ENCODE data around the gene SMAD6.

Gene SMAD6

DNA sequence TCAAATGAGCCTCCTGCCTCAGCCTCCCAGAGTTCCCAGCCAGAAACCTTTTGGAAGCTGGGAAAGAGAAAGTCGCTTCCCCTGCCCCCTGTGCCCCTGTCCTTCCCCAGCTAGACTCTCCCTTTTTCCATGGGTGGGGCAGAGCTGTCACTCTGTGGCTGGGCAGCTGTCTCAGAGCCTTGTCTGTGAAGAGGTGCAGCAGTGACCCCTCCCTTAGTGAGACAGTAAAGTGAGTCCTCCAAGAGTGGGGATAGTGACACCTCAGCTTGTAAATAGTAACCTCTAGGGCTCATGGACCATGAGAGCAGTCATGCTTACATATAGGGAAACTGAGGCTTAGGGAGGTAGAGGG, 76.3 kb downstream of the SMAD6 start:
- DNase-seq, result no peak

DNA sequence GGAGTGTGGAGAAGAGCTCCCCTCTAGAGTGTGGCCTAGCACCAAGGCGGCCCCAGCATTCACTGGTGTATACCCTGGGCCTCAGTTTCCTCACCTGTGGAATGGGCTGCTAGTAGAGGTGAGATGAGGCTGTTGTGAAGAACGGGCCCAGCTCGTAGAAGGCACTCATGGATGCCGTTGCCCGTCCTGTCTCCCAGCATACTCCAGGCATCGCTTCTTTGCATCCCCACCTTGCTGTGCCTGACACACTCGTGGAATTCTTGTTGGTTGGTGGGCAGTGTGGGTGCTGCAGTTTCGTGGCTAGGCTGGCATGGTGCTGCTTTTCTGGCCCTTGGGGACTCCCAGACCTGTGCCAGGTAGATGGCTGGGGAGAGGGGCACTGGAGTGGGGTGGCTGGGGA, 76.7 kb downstream of the SMAD6 start:
- no peak for DNase-seq

DNA sequence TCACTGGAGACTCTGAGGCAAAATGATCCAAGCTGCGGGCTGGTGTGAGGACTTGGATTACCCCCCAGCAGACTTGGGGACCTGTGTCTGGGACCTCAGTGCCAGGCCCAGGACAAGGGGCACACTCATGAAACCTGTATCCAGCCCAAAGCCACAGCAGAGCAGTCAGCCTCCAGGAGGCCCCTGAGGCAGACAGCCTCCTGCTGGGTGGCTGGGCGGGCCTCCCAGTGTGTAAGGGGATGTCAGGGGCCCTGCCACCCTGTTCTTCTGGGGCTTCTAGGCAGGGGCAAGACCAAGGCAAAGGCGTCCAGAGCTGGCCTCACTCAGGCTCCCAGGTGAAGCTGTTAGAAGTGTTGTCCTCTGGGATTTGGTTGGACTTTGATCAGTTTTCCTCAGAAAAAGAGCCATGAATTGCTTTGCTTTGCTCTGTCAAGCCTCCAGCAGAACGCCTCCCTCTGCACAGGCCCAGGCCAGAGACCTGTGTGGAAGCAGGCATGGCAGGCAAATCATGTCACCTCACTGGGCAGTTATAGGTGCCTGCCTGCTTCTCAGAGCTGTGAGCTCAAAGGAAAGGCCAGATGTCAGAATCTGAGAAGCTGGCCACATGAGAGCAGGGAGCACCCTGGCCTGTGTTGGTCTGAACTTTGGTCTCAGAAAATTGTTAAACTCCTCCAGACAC, 77.4 kb downstream of the SMAD6 start:
- no peak for DNase-seq

DNA sequence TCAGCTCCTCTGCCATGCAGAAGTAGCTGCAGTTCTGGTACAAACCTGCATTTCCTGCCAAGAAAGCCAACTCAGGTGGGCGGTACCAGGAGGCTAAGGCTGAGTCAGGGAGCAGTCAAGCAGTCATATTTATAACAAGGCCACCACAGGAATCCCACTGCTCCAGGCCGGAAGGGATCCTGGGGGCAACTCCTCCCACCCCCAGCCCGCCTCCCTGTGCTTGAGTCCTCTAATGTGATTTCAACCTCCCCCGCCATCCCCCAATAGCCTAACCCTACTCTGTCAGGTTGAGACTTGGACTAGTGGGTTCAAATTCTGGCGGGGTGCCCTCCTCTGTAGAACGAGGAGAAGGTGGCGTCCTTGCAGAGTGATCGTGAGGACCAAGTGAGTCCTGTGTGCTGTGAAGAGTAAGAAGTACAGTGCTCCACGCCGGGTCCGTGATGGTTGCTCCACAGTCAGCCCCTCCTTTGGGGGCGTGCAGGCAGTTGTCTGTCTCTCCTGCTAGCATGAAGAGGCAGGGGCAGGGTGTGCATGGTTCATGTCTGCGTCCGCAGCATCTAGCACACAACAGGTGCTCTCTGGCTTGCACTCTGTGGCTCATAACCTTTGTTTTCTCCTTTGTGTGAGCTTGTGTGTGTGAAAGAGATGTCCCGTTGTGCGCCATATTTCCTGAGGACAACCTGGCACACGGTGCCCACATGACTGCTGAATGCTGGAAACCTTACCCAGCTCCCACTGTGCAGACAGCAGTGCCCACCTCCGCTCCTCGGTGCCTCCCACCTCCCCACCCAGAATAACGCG, 78.3 kb downstream of the SMAD6 start:
- peak; percentile 47 for DNase-seq

DNA sequence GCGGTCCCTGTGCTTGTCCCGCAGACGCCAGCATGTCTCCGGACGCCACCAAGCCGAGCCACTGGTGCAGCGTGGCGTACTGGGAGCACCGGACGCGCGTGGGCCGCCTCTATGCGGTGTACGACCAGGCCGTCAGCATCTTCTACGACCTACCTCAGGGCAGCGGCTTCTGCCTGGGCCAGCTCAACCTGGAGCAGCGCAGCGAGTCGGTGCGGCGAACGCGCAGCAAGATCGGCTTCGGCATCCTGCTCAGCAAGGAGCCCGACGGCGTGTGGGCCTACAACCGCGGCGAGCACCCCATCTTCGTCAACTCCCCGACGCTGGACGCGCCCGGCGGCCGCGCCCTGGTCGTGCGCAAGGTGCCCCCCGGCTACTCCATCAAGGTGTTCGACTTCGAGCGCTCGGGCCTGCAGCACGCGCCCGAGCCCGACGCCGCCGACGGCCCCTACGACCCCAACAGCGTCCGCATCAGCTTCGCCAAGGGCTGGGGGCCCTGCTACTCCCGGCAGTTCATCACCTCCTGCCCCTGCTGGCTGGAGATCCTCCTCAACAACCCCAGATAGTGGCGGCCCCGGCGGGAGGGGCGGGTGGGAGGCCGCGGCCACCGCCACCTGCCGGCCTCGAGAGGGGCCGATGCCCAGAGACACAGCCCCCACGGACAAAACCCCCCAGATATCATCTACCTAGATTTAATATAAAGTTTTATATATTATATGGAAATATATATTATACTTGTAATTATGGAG, 79.1 kb downstream of the SMAD6 start:
- no peak for DNase-seq

DNA sequence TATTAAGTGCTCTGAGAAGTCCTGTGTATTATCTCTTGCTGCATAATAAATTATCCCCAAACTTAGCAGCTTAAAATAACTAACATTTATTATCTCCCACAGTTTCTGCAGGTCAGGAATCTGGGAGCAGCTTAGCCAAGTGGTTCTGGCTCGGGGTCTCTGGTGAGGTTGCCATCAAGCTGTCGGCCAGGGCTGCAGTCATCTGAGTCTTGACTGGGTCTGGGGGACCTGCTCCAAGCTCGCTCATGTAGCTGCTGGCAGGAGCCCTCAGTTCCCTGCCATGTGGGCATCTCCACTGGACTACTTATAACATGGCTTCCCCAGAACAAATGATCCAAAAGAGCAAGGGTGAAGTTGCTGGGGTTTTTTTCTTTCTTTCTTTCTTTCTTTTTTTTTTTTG, 80.7 kb downstream of the SMAD6 start:
- DNase-seq, result no peak

DNA sequence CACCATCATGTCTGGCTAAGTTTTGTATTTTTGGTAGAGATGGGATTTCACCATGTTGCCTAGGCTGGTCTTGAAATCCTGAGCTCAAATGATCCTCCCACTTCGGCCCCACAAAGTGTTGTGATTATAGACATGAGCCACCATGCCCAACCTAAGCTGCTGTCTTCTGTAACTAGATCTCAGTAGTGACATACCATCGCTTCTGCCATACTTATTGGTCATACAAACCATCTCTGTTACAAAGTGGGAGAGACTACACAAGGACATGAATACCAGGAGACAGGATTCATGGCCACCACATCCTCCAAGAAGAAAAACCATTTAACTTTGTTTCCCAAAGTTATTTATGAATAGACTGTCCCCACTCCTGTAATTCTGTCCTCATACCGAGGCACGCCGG, 81.3 kb downstream of the SMAD6 start:
- no peak for DNase-seq

DNA sequence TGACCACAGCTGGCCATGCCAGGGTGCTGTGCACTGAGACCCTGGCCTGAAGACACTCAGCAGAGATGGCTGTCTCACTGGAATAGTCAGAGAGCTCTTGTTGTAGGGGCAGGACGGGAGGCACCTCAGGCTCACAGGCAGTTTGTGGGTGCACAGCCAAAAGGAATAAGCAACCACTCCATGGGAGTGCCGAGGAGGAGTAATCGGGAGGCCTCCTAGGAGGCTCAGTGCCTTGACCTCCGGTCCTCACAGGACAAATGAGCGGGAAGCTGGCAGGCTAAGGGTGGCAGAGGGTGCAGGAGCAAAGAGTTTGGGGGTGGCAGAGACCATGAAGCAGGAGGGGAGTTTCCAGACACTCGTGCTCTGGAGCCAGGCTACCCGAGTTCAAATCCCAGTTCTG, 81.7 kb downstream of the SMAD6 start:
- DNase-seq, result no peak

DNA sequence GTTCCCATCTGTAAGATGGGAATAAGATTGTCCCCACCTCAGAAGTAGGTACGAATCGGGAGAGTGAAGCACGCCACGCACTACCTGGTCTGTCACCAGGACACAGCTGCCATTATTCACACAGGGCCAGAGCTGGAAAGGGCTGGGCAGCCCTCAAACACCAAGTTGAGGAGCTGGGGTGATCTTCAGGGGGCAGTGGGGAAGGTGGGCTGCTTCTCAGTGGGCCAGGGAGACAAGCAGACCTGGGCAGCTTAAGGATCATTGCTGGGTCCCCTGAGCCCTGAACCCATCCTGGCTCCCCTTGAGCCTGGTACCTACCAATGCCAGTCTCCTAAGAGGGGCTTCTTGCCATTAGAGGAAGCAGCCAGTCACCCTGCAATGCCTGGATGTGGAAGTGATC, 82.1 kb downstream of the SMAD6 start:
- DNase-seq, result no peak

DNA sequence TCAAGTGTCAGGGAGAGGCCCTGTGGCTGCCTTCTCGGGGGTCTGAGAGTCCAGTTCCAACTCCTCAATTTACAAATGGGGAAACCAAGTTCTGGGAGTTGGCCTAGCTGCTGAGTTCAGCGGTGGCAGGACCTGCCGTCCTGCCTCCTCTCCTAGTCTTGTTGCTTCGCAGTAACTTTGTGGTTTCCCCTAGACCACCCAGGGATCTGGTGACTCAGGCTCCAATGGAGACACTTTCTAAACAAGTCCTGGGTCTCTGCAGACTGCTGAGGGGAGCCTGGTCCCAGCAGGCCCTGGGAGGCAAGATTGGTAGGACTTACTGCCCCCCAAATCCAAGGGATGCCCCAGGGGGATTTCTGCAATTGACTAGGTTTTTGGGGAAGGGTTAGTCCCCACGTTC, 83.6 kb downstream of the SMAD6 start:
- DNase-seq, result no peak

DNA sequence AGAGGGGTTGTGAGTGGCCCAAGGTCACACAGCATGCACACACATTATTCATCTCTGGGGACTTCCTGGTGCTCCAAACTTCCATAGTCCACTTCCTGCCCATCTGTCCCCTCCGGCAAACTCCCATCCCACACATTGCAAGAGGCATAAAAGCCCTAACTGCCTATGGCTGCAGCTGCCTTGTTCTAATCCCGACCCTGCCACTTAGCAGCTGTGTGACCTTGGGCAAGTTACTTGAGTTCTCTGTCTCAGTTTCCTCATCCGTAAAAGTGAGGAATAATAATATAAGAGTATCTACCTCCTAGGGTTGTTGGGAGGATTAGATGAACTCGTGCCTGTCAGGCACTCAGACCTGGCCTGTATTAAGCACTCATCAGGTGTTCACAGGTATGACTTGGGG, 84.2 kb downstream of the SMAD6 start:
- DNase-seq, result no peak

DNA sequence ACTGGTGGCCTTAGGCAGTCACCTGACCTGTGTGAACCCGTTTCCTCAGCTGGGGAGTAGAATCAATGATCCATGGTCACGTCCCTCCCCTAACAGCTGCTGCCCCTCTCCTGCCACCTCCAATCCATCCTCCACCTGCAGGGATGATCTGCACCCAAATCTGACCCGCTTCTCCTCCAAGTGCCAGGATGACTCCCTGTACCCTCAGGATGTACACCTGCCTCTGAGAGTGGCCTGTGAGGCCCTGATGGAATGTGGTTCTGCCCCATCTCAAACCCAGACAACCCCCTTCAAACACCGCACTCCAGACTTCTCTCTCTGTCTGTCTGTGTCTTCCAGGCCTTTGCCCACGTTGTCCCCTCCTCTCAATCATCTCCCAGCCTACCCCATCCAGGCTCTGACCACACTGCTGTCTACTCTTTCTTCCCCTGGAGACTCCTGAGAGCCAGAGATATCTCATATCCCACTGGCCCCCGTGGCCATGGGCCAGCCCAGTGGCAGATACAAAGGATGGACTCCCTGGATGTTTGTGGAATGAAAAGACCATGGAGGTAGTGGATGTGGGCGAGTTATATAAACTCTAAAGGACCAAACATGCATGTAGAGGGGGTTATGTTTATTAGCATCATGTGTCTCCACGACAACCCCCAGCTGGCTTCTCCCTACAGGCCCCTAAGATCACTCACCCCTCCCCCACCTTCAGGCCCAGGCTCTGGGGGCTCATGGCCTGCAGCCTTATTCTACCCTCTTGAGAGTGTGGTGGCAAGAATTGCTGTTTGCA, 84.9 kb downstream of the SMAD6 start:
- no peak for DNase-seq

DNA sequence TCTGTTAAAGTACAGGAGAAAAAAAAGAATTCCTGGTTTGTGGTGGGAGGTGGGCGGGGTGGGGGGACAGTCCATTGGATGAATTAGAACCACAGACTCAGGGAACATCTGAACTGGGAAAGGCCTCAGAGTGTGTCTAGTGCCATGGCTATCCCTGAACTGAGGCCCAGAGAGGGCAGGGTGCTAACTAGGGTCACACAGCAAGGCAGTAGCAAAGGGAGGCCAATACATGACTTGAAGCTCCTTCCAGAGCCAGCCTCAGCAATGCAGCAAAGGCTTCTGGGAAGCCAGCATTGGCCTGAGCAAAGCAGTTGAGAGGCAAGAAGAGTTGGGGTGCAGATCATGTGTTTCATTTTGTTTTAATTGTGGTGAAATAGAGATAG, 85.4 kb downstream of the SMAD6 start:
- DNase-seq, result no peak

DNA sequence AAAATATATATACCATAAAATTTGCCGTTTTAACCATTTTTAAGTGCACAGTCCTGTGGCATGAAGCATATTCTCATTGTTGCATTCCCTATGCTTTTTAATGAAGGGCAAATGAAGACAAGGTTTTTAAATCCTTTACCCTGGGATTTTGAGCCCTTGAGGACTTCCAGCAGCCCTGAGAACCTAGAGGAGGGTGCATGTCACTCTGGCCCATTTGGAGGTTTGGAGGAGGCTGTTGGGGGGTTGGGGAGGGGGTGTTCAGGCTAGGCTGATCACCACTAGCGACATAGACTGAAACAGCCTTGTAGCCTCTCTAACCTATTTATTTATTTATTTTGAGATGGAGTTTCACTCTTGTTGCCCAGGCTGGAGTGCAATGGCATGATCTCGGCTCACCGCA, 86.0 kb downstream of the SMAD6 start:
- no peak for DNase-seq

DNA sequence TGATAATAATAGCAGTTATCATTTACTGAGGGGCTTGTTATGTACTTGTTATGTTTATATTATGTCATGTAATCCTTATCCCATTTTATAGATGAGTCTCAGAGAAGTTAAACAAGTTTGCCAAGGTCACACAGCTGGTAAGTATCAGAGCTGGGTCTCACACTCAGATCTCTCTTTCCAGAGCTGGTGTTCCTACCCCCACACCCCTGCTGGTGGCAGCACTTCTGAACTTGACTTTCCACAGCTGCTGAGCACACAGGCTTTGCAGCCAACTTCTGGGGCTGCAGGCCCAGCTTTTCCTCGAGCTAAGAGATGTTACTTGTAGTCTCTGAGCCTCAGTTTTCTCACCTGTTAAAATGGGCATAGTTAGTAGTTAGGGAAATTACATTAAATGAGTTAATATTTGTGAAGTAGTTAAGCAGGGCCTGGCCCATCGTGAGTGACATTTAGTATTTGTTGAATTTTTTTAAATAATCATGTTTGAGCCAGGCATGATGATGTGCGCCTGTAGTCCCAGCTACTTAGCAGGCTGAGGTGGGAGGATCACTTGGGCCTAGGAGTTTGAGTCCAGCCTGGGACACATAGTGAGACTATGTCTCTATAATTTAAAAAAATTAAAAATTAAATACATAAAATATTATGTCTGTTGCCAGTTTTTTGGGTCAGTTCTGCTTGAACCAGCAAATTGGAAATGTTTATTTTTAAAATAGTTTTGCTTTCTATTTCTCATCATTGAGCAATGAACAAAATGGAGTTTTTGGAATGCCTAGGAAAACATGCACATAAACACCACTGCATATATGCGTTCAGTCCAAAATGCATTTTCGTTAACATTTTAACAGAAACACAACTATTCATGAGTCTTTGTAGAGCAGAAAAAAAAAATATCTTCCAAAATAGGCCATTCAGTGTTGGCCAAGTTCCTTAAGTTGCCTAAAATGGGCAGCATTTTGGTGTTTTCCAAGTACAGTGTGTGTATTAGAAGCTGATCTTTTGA, 87.3 kb downstream of the SMAD6 start:
- DNase-seq, result no peak

DNA sequence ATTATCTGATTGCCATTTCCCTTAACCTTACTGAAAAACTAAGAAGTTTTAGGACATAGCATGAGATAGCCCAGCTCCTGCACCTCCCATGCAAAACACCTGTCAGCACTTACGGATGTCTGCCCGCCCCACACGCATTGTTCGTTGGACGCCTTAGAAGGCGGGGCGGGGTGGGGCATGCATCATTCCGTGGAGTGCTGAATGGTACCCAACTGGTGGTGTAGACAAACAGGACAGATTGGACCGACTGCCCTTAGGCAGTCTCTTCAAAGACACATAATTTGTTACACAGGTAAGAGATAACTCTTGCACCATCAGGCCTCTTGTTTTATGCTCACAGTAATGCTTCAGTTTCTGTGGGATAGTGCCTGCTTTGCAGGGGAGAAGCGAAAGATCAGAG, 93.8 kb downstream of the SMAD6 start:
- no peak for DNase-seq

DNA sequence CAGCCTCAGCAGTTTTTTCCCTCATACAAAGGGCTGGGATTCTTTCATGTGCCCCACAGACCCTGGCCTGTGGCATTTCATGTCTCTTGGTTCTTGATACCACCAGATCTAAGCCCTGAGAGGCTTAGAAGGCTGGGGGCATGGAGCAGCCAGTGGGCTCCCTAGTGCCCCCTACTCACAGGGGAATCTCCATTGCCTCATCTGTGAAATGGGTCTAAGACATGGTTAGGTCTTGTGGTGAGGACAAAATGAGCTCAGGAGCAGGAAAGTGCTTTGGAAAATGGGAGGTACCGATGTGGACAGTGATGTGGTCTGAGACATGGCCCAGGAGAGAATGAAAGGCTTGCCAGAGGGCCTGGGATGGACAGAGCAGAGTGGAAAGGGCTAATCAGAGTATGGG, 94.3 kb downstream of the SMAD6 start:
- DNase-seq, result no peak

DNA sequence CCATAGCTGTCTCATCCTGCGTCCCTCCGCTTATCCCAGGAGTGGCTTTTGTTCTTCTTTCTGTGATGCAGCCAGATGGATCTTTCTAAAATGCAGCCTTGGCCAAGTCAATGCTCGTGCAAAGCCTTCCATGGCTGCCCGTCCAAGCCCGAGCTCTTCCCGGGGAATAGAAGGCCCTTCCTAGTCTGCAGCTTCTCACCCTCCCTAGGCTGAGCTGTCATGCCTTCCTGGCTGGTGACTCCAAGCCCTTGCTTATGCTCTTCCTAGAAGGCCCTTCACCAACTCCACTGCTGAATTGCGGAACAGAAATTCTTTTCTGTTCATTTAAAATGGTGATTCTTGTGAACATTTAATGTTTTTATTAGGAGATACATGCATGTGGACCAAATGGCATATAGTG, 95.9 kb downstream of the SMAD6 start:
- DNase-seq, result no peak

DNA sequence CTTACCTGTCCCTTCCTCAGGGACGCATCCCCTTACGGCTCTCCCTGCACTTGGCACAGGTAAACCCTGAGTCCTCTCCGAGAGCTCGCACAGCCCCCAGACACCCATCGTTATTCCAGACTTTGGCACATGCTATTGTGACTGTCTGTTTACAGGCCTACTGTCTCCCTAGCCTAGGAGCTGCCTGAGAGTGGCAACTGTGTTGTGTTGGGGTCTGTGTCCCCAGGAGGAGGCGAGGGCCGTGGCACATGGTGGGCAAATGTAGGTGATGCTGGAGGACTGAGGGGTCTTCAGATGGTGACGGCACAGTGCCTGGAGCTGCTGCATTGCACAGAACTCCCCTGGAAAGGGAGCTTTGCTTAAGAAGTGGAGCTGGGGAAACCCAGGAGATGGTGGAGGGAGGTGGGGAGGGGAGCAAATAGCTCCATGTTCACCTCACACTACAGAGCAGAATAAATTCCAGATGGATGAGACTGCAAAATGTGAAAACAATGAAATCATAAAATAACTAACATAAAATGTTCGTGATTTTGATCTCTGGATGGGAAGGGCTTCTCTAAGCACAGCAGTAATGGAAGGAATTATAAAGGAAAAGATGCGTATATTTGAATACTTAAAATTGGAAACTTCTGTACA, 96.5 kb downstream of the SMAD6 start:
- no peak for DNase-seq

DNA sequence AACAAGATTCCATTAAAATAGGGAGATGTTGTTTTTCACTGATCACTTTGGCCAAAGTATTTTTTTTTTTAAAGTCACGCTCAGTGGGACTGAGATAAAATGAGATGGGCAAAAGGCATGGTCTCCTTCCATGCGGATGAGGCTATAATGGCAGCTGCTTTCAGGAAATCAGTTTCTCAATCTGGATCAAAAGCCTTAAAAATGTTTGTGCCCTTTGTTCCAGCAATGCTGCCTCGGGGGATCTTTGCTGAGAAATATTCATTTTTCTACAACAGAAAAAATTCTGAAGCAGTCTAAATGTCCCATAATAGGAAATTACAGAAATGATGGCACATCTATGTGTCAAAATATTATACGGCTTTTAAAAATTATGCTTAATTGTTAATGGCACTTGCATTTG, 97.2 kb downstream of the SMAD6 start:
- no peak for DNase-seq

DNA sequence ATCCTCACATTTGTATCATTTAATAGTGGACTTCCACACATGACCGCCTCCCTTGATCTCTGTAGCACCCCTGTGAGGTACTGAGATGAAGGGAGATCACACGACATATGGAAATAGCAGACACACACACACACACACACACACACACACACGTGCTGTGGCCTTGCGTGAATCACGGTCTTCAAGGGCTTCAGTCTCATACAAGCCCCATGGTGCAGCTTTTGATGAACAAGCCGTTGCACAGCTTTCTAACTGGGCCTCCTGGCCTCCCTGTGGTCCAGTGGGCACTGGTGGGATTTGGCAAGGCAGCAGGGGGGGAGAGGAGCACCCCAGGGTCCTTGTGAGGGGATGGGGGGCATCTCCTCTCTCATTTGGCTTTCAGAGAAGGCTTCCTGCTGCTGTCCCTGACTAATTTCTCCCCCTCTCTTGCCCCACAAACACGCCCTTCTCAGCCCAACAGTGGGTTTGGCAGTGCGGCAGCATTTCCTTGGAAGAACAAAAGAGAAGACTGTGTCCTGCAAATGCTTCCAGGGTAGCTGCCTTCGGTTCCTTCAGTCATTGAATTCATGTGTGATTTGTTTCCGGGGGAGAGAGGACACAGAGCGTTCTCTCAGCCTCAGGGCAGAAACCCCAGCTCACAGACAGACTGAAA, 98.7 kb downstream of the SMAD6 start:
- DNase-seq, result no peak

Data from T1000 (cell line).